Measurements from ENCODE around the gene SCARF2. TPM values are rescaled to one million over a fixed set of nuclear protein-coding genes. Genes with fewer than 3 reads are reported as not detected.

SCARF2 gene
- polyA plus RNA-seq, 2 of the 4 experiments (the other 2 are of a cell fraction) = 0.35 to 0.66 TPM

DNA sequence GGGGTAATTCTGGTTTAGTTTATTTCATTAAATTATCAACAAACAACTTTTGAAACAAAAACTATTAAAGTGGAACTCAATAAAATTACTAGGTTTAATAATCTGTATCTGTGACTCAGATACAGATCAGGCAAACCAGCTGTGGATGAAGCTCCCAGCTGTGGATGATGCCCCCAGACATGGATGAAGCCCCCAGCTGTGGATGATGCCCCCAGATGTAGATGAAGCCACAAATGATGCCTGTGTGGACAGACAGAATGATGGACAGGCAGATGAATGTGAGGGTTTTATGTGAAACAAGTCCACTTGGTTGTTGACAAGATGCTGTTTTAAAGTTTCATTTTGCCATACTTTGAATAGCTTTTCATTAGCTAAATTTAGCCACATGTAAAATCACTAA lies 49.4 kb downstream of the SCARF2 start:
- Histone ChIP-seq H3K9me3 (no peaks in the 10 kb centered on the region), H3K4me3 (no peak overlapping the region), H3K4me2 (no peak overlapping the region), H3K27ac (no peak overlapping the region), H3K4me1 (no peaks in the 10 kb centered on the region)
- TF ChIP-seq KDM5A (IDR thresholded peaks at IDR 0.05) (no peak), RARB (CRISPR knock-in tag; IDR thresholded peaks at IDR 0.05) (no peak), HOXA7 (CRISPR knock-in tag; IDR thresholded peaks at IDR 0.05) (no peak), ZC3H11A (IDR thresholded peaks at IDR 0.05) (no peak), RAD21 (conservative IDR thresholded peaks at IDR 0.05 in 1 of 2, IDR thresholded peaks at IDR 0.05 in 1 of 2) (no peak), MAFK (IDR thresholded peaks at IDR 0.05; ENCODE audit: partially characterized antibody) (no peak), FOXS1 (CRISPR knock-in tag; IDR thresholded peaks at IDR 0.05) (no peak), POLR2AphosphoS2 (conservative IDR thresholded peaks at IDR 0.05; ENCODE audit: low read length) (no peak), HOXB5 (CRISPR knock-in tag; IDR thresholded peaks at IDR 0.05) (no peak), EHF (CRISPR knock-in tag; IDR thresholded peaks at IDR 0.05) (no peak), ESRRA (IDR thresholded peaks at IDR 0.05; ENCODE audit: borderline replicate concordance, low read length) (no peak), HEYL (CRISPR knock-in tag; IDR thresholded peaks at IDR 0.05) (no peak), EP300 (IDR thresholded peaks at IDR 0.05) (no peak)
- TF ChIP-seq, protein P1, sequence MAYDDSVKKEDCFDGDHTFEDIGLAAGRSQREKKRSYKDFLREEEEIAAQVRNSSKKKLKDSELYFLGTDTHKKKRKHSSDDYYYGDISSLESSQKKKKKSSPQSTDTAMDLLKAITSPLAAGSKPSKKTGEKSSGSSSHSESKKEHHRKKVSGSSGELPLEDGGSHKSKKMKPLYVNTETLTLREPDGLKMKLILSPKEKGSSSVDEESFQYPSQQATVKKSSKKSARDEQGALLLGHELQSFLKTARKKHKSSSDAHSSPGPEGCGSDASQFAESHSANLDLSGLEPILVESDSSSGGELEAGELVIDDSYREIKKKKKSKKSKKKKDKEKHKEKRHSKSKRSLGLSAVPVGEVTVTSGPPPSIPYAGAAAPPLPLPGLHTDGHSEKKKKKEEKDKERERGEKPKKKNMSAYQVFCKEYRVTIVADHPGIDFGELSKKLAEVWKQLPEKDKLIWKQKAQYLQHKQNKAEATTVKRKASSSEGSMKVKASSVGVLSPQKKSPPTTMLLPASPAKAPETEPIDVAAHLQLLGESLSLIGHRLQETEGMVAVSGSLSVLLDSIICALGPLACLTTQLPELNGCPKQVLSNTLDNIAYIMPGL (CRISPR knock-in tag; IDR thresholded peaks at IDR 0.05; ENCODE audit: borderline replicate concordance) = no peak
- TF ChIP-seq, protein P2, sequence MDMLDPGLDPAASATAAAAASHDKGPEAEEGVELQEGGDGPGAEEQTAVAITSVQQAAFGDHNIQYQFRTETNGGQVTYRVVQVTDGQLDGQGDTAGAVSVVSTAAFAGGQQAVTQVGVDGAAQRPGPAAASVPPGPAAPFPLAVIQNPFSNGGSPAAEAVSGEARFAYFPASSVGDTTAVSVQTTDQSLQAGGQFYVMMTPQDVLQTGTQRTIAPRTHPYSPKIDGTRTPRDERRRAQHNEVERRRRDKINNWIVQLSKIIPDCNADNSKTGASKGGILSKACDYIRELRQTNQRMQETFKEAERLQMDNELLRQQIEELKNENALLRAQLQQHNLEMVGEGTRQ (IDR thresholded peaks at IDR 0.05) = no peak
- TF ChIP-seq, protein P3, sequence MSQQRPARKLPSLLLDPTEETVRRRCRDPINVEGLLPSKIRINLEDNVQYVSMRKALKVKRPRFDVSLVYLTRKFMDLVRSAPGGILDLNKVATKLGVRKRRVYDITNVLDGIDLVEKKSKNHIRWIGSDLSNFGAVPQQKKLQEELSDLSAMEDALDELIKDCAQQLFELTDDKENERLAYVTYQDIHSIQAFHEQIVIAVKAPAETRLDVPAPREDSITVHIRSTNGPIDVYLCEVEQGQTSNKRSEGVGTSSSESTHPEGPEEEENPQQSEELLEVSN (IDR thresholded peaks at IDR 0.05; ENCODE audit: borderline replicate concordance, low read depth) = no peak
- POLR2A ChIA-PET = no interaction called here
- FAIRE-seq = no peak
- no peak for DNase-seq (ENCODE audit: low read depth in 1 of 2, low spot score in 1 of 2)
- CTCF ChIA-PET = no interaction called here
- no peak for ATAC-seq

DNA sequence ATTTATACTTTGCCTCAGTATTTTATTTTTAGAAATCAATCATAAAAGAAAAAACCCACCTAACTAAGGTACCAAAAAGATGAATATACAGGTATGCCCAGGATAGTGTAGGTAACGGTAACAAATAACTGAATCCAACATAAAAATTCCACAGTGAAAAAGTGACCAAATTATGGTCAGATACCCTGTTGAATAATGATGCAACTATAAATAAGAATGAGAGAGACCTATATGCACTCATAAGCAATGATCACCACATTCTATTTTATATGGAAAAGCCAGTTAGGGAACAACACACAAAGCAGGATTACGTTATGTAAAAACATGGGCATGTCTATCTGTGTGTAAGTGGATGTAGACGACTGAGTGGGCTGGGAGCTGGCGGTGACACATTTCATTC lies 50.7 kb downstream of the SCARF2 start:
- no peak overlapping the region for H3K4me3 ChIP-seq
- H3K9me3 ChIP-seq = no peaks in the 10 kb centered on the region
- POLR2A ChIA-PET = no interaction called here
- TF ChIP-seq HOXA7 (CRISPR knock-in tag; IDR thresholded peaks at IDR 0.05) (no peak), CHD4 (IDR thresholded peaks at IDR 0.05; ENCODE audit: borderline replicate concordance) (no peak), EHF (CRISPR knock-in tag; IDR thresholded peaks at IDR 0.05) (no peak), NFE2L2 (conservative IDR thresholded peaks at IDR 0.05; ENCODE audit: low read length) (no peak), FOSL2 (IDR thresholded peaks at IDR 0.05) (no peak), FOSL2 (CRISPR knock-in tag; IDR thresholded peaks at IDR 0.05) (no peak), NR3C1 (IDR thresholded peaks at IDR 0.05) (no peak), HOXB13 (CRISPR knock-in tag; IDR thresholded peaks at IDR 0.05; ENCODE audit: low read depth) (no peak), RARB (CRISPR knock-in tag; IDR thresholded peaks at IDR 0.05) (no peak), CBX8 (IDR thresholded peaks at IDR 0.05) (no peak), ESRRA (IDR thresholded peaks at IDR 0.05; ENCODE audit: borderline replicate concordance, low read length) (no peak), HOXB5 (CRISPR knock-in tag; IDR thresholded peaks at IDR 0.05) (no peak), MAFK (IDR thresholded peaks at IDR 0.05; ENCODE audit: partially characterized antibody) (no peak), EP300 (IDR thresholded peaks at IDR 0.05) (no peak), TFCP2L1 (CRISPR knock-in tag; IDR thresholded peaks at IDR 0.05) (no peak)
- TF ChIP-seq, protein P3 (IDR thresholded peaks at IDR 0.05; ENCODE audit: borderline replicate concordance, low read depth) = no peak
- TF ChIP-seq, protein P4, sequence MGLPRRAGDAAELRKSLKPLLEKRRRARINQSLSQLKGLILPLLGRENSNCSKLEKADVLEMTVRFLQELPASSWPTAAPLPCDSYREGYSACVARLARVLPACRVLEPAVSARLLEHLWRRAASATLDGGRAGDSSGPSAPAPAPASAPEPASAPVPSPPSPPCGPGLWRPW (IDR thresholded peaks at IDR 0.05) = no peak
- TF ChIP-seq, protein P5, sequence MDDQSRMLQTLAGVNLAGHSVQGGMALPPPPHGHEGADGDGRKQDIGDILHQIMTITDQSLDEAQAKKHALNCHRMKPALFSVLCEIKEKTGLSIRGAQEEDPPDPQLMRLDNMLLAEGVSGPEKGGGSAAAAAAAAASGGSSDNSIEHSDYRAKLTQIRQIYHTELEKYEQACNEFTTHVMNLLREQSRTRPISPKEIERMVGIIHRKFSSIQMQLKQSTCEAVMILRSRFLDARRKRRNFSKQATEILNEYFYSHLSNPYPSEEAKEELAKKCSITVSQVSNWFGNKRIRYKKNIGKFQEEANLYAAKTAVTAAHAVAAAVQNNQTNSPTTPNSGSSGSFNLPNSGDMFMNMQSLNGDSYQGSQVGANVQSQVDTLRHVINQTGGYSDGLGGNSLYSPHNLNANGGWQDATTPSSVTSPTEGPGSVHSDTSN (IDR thresholded peaks at IDR 0.05) = no peak
- TF ChIP-seq, protein P6, sequence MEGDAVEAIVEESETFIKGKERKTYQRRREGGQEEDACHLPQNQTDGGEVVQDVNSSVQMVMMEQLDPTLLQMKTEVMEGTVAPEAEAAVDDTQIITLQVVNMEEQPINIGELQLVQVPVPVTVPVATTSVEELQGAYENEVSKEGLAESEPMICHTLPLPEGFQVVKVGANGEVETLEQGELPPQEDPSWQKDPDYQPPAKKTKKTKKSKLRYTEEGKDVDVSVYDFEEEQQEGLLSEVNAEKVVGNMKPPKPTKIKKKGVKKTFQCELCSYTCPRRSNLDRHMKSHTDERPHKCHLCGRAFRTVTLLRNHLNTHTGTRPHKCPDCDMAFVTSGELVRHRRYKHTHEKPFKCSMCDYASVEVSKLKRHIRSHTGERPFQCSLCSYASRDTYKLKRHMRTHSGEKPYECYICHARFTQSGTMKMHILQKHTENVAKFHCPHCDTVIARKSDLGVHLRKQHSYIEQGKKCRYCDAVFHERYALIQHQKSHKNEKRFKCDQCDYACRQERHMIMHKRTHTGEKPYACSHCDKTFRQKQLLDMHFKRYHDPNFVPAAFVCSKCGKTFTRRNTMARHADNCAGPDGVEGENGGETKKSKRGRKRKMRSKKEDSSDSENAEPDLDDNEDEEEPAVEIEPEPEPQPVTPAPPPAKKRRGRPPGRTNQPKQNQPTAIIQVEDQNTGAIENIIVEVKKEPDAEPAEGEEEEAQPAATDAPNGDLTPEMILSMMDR (IDR thresholded peaks at IDR 0.05) = no peak
- TF ChIP-seq, protein P7, sequence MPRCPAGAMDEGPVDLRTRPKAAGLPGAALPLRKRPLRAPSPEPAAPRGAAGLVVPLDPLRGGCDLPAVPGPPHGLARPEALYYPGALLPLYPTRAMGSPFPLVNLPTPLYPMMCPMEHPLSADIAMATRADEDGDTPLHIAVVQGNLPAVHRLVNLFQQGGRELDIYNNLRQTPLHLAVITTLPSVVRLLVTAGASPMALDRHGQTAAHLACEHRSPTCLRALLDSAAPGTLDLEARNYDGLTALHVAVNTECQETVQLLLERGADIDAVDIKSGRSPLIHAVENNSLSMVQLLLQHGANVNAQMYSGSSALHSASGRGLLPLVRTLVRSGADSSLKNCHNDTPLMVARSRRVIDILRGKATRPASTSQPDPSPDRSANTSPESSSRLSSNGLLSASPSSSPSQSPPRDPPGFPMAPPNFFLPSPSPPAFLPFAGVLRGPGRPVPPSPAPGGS (IDR thresholded peaks at IDR 0.05) = no peak
- CTCF ChIA-PET = no interaction called here
- H3K4me2 ChIP-seq = no peak overlapping the region
- DNase-seq (ENCODE audit: low read depth in 1 of 2, low spot score in 1 of 2) (no peak), FAIRE-seq (no peak), ATAC-seq (no peak)
- 41% methylated on average over 4 of the region's 4 CpGs for WGBS (ENCODE audit: missing lambda C conversion rate)
- no peaks in the 10 kb centered on the region for H3K4me1 ChIP-seq
- no peak overlapping the region for H3K27ac ChIP-seq
